Stomach (tissue), 4 donors: ENCODE data around the gene NHLH1.

Experiments
- EP300 ChIP-seq: sonication (generic); formaldehyde crosslinking; IDR thresholded peaks from one replicate; pipeline ENCODE4 v1.6.1; 2017; ENCODE audit warnings: antibody characterized with exemption
- POLR2A ChIP-seq, 4 donors: fragments of 450-650 bp; IDR thresholded peaks; one replicate each; pipeline ENCODE4 v1.6.1; 2016; ENCODE audit warnings: antibody characterized with exemption in 4 of 4, control low read depth in 2 of 4, mild to moderate bottlenecking in 1 of 4, moderate library complexity in 1 of 4
- POLR2AphosphoS5 ChIP-seq, 3 donors: sonication (generic); formaldehyde crosslinking; IDR thresholded peaks; one replicate each; pipeline ENCODE4 v1.6.1; 2016; ENCODE audit warnings: antibody characterized with exemption in 3 of 3
- TF ChIP-seq, protein P1 (sequence below), 7 experiments: fragments of 450-650 bp in 4 of 7; fragments of 200-600 bp in 3 of 7; sonication (generic) in 3 of 7; IDR thresholded peaks; one replicate each; pipeline ENCODE4 v1.5.1; 2016 to 2019; ENCODE audit warnings: antibody characterized with exemption in 7 of 7, control low read depth in 2 of 7, mild to moderate bottlenecking in 1 of 7

DNA sequence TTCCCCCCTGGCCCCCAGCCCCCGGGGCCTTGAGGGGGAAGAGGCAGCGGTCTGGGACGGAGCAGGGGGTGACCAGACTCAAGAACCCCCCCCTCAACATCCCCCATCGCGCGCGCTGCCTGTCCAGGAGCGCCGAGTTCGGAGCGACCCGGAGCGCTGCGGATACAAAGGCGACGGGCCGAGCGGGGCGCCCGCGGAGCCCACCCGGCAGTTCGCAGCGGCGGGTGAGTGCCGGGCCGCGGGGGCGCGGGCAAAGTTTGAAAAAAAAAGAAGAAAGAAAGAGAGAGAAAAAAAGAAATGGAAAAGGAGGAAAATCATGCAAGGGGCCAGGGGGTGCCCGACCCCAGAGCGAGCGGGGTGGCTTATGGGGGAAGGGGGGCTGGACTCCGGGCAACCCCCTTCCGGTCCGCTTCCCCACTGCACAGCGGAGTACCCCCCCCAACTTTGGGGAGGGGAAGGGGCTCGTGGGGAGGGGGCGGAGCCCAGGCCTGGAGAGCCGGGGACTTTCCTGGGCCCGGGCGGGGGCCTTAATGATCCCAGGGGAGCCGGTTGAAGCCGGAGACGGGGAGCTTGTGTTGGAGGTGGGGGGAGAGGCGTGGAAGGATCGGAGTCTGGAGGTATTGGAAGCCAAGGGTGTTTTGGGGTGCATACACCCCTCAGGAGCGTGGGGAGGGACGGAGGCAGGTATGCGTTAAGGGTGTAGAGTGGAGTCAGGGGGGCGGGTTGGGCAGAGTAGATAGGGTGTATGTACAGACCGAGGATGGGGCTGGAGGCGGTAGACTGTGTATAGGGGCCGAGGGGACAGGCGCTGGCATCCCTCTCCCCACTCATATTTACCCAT, 34.0 kb downstream of the NHLH1 start:
- TF ChIP-seq, protein P1, sequence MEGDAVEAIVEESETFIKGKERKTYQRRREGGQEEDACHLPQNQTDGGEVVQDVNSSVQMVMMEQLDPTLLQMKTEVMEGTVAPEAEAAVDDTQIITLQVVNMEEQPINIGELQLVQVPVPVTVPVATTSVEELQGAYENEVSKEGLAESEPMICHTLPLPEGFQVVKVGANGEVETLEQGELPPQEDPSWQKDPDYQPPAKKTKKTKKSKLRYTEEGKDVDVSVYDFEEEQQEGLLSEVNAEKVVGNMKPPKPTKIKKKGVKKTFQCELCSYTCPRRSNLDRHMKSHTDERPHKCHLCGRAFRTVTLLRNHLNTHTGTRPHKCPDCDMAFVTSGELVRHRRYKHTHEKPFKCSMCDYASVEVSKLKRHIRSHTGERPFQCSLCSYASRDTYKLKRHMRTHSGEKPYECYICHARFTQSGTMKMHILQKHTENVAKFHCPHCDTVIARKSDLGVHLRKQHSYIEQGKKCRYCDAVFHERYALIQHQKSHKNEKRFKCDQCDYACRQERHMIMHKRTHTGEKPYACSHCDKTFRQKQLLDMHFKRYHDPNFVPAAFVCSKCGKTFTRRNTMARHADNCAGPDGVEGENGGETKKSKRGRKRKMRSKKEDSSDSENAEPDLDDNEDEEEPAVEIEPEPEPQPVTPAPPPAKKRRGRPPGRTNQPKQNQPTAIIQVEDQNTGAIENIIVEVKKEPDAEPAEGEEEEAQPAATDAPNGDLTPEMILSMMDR (IDR thresholded peaks at IDR 0.05): no peak
- TF ChIP-seq EP300 (no peak), POLR2A (IDR thresholded peaks at IDR 0.05) (no peak), POLR2AphosphoS5 (IDR thresholded peaks at IDR 0.05) (no peak)
